Measurements from ENCODE around the gene MAP7.
"Not testable (repeated sequence)": the region's sequence is repeated elsewhere in the genome, so short reads cannot be mapped to it uniquely, and the experiment has no call there.

MAP7 gene

DNA sequence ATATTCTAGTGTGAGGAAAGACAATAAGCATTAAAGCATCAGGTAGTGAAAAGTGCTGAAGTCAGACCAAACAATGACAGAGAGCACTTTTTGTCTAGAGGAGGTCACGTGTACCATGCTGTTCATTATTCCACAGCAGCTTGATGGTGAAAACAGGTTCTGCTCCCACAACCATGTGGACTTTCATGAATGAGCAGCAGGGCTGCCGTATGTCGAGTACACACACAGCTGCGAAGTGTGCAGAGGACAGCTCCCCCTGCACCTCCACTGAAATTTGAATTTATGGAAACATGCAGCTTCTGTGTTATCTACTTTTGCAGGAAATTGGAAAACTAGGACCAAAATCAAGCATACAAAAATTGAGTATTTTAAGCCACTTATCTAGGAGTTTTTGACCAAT lies 85.3 kb downstream of the MAP7 start:
- DNase-seq = no peak

DNA sequence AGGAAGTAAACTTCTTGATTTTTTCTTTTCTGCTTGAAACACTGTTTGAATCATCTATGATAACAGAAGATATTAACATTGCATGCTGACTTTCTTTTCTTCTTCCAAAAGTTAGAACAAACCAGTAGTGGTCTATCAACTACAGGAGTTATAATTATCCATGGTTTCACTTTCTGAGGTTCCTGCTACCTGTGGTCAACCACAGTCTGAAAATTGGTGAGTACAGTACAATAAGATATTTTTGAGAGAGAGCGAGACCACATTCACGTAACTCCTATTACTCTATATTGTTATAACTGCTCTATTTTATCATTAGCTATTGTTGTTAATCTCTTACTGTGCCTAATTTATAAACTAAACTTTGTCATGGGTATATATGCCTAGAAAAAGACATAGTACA lies 86.1 kb downstream of the MAP7 start:
- no peak for DNase-seq

DNA sequence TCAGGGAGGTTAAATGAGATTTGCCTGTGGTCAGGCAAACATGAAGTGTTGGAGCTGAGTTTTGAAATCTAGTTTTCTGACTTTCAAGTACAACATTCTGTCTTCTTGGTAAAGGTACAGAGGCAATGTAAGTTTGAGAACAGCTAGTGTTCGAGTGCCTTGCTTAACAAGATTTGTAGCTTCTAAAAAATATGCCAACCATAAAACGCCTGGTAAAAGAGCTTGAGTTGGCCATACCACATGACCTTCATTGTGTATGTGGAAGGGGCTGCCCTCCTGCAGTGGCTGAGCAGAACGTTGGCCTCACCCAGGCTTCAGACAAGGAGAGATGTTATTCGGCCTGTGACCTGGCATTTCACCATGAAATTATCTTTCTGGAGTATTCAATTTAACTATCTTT lies 86.5 kb downstream of the MAP7 start:
- no peak for DNase-seq

DNA sequence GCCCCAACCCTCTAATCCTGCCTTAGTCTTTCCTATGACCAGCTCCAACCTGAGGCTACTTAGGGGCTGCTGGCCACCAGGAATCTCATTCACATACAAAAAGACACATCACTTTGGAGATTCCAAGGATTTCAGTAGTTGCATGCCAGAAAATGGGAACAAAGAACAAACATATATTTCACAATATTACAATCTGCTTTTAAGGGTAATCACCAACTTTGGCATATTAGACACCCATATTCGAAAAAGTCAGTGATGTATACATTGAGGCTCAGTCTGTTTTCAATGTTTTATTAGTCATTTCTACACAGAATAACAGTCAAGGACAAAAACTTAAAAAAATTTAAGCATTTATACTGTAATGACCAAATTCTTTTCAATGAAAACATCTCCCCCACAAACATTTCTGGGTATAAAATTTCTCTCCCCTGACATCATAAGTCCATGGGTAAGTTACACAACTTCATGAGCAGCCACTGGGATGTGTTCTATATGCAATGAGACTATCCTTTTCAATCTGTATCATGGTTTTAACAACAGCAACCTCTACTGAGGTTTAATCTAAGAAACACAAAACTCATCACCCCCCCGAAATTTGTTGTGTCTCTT lies 103.5 kb downstream of the MAP7 start:
- DNase-seq = no peak

DNA sequence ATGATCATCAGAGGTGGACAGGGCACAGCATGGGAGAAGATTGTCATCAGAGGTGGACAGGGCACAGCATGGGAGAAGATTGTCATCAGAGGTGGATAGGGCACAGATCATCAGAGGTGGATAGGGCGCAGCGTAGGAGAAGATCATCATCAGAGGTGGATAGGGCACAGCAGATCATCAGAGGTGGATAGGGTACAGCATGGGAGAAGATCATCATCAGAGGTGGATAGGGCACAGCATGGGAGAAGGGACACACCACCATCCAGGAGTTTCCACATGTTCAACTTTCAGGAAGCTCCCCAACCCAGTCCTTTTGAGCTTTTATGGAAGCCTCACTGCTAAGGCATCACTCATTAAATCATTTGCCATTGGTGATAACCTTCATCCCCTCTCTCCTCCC lies 104.1 kb downstream of the MAP7 start:
- no peak for DNase-seq

DNA sequence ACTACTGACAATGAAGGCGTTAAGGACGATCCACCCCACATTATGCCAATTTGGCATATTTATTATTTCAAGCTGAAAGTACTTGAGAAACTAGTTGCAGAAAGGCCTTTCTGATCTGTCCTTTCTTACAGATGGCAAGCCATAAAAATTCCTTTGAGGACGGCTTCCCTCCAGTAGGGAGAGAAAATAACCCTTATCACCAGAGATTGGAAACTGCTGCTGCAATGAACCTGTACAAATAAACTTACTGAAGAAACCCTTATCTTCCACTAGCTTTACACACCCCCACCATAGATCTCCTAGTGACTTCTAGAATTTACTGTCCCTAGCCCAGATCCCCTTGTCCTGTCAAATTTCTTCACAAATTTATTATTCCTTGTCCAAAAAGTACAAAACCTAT lies 105.2 kb downstream of the MAP7 start:
- DNase-seq = no peak

DNA sequence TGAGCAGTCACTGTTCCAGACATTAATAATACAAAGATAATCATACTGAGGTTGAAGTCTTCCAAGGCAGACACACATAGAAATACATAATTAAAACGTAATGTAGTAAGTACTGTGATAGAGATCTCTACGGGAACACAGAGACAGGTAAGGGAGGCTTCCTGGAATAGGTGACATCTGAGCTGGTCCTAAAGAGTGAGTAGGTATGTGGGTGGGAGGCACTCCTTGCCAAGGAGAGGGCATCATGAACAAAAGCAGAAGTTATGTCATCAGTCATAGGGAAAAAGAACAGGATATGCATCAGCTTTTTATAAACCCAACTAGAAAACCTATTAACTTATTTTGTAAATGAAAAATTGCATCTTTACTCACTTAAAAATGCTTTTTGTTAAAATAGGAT lies 110.0 kb downstream of the MAP7 start:
- DNase-seq = no peak

DNA sequence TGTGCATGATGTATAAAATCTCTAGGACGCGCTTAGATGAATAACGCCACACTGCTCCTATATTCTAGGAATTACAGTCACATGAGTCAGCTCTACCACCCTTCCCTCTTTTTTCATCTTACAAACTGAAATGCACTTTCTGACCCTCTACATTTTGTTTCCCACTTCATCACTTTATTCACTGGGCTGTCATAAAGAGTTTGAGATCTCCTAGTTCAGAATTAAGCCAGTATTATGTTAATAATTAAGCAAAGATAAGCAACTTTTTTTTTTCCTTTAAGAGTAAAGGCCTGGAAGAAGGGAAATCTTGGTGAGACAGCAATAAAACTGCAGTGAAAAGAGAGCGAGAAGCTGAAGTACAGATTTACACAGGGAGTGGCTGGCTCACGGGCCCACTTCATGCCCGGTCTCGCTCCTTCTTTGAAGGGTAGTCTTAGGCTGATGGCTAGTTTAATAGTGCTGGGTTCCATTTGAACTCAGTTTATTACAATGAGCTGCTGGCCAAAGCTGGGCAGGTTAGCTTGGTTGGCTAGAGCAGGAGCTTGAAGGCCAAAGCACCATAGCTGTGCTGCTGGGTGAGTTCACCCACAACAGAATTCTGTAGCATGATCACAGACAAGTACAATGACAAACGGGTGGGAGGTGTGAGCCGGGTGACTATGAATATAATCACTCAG lies 110.6 kb downstream of the MAP7 start:
- DNase-seq = no peak

DNA sequence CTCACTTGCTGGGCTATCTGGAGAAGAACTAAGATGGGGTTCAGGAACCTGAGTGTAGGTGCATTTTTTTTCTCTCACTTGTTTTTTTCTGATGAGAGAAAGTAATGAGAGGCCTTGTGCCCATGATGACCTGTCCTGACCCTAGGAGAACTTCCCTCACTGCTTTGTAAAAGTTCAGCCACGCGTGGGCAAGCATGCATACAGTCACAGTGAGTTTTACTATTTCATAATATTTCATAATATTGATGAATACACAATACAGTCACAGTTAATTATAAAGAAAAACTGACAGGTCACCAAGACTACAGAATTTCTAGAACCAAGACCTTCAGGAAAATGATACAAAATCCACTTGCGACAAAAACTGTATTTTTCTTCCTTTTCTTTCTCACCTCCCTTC lies 111.8 kb downstream of the MAP7 start:
- DNase-seq = no peak

DNA sequence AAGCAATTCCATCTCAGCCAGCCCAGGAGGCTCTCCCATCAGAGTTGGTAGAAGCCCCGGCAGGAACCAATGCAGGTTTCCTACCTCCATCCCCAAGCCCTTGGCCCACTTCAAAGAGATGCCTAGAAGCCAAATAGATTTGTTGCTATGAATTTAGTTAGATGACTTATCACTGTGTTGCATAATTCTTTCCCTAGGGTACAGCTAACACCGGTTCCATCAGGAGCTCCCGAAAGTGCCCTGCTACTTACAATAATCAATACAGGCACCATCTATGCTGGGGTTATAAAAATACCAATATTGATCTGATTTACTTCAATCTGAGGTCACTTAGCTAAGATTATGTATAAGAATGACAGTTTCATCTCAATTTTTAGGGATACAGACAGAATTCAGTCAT lies 113.0 kb downstream of the MAP7 start:
- no peak for DNase-seq

DNA sequence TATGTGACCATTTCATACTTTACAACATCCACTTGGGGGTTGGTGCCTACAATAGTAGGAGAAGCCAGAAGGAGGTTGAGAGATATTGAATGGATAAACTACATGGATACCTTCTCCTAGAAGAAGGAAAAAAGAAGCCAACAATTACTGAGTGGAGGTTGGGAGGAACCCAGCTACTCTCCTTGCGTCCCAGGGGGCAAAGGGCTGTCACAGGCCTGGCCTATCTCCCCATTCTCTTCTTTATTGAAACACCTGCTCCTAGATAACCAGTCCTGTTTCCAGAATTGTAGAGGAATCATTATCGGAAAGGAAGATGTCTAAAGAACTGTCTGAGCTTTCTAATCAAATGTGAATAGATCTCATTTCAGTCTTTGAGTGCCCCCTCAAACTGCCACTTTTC lies 115.1 kb downstream of the MAP7 start:
- no peak for DNase-seq

DNA sequence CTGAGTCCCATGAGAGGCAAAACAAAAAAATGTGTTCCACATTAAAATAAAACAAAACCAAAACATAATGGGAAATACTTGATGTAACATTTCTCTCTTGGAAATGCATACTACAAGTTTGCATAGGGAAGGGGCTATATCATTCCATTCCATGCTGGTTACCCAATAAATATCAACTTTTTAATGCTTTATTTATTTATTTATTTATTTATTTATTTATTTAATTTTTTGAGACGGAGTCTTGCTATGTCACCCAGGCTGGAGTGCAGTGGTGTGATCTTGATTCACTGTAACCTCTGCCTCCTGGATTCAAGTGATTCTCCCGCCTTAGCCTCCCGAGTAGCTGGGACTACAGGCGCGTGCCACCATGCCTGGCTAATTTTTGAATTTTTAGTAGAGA lies 118.9 kb downstream of the MAP7 start:
- not testable (repeated sequence) for DNase-seq

DNA sequence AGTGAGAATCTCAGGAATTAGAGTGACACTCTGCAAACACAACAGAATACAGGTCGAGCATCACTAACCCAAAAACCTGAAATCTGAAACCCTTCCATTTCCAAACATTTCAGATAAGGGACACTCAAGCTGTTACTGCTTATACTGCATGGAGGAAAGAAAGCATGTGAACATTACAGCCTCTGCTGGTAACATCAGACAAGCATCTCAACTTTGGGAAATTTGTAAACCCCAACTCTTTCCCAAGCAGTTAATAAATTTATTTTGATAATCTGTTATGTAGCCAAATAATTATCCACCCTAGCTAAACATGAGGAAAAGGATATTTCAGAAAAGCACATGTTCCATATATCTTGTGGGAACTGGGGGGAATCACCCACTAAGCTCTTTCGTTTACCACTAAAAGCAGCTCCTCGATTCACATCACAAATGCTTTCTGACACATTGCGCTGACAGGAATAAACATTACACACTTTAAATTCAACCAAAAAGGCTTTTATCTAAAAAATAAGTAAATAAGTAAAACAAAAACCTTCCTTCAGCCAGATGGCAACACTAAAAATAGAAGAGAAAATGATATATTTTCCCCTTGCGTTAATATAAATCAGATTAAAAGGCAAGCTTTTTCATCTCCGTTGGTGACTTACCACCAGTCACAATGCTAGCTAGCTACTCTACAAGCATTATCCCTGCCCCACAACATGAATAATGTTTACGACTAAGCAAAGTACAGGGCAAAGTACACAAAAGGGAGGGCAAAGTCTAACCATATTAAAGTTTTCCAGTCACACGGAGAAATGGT lies 120.8 kb downstream of the MAP7 start:
- DNase-seq = no peak

DNA sequence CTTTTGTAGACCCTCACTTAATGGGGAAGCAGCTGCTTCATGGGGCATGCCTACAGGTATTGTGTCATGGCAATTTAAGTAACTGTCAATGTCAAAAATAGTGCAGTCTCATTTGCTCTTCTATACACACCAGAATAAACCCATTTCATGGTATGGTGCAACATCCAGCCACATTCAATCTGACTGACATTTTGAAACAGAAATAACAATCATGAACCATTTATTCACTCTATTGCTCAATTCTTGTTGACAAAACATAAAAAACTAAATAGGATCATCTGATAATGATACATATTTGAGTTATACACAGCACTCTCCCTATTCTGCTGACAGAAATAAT lies 122.9 kb downstream of the MAP7 start:
- DNase-seq = no peak

DNA sequence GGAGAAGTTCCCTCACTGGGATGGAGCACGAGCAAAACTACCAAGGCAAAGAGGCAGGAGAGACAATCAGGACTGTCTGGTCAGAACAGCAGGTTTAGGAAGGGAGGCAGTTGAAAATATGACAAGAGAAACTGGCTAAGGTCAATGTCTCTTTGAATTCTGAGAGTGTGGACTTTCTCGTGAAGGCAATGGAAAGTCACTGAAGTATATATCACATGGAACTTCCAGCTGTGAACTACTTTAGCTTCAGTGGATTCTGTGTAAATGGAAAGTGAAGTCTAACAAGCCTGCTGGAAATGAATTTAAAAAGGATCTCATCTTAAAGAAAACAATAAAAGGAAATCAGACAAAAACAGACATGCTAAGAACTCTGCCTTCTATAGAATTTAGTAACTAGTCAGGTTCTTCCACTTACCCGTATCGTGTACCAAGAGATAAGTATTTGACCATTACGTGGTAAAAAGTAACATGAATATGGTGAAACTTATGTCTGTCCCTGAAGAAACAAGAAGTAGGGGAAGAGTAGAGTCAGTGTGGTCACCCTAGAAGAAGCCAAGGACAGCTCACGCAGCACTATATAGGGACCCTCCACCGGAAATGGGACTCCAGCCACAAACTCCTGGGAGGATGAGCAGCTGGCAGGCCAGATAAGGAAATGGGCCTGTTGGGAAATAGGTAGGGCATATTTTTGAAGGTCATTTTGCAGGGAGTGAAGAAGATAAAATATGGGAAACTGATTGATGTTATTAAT lies 123.4 kb downstream of the MAP7 start:
- no peak for DNase-seq

DNA sequence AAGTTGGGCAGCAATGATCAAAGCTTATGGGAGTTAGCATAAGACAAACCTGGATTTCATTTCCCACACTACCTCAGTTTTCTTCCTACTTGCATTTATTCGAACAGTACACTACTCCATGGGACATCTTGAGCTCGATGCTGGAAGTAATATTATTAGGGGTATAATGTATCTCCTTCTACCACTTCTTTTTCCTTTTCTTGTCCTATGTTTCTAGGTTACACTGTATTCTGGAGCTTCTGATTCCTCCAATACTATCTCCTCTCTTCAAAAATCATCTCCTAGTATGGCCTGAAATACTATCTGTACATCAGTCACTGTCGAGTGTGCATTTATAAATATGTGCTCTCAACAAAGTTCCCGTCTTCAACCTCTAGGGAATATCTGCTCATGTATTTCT lies 124.4 kb downstream of the MAP7 start:
- DNase-seq = no peak

DNA sequence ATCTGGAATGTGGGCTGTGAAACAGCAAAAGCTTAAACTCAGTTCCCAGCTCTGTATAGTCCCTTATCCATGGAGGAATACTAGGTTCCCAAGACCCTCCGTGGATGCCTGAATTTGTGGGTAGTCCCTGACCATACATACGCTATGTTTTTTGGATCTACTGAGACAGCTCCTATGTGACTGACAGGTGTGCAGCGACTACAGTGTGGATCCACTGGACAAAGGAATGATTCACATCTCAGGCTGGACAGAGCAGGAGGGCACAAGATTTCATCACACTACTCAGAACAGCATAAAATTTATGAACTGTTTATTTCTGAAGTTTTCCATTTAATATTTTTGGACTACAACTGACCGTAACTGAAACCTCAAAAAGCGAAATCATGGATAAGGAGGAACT lies 125.3 kb downstream of the MAP7 start:
- no peak for DNase-seq

DNA sequence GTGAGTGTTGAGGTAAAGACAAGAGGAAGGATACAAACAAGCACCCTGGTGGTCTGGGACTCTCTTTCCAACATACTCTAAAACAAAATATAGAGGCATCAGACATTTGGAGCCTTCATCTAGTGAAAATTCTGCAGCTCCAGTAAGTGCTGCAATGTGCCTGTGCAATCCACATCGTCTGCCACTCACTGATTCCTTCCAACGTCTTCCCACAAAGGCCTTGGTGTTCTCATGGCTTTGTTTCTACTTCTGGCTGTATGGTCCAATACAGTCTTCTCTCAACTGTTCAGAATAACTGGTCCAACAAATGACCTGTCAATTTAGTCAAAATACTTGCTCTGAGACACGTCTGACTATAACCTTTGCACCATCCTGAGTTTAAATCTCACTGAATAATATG lies 125.8 kb downstream of the MAP7 start:
- no peak for DNase-seq

DNA sequence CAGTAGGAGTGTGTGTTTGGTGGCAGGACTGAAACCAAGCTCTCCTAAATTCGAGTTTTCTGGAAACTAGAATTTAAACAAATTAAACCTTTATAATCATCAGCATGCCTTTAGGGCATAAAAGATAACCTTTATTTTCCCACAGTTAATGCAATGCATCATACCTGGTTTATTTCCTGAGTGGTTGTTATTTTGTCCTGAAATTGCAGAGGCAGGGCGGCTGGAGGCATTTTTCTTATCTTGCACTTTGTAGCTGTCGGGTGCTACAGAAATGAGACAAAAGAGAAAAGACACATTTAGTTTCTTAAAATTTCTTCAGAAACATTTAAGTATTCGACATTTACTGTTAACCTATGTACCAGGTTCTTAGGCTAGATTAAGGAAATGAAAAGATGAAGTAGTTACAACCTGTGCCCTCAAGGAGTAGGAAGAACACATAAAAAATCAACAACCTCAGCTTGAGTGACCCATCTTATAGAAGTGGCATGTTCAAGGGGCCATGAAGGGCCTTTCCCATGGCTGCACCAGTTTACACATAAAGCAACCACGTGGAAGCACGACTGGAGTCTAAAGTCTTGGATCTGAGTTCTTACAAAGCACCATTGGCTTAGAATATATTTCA lies 128.6 kb downstream of the MAP7 start:
- no peak for DNase-seq

DNA sequence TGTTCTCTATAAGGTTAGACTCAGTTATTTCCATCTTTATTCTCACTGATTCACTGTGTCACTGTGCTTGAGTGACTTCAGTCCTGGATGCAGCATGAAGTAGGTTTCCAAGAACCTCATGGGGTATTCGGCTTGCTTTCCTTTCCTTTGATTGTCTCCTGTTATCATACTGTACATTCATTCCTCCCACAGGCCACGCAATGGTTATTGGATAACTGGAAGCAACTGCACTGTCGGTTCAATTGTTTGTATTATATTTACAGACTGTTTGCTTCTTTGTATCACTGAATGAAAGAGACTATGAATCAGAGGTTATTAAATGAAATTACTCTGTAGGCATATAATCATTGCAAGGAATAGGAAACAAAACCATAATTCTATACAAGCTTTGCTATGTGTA lies 129.4 kb downstream of the MAP7 start:
- DNase-seq = no peak

DNA sequence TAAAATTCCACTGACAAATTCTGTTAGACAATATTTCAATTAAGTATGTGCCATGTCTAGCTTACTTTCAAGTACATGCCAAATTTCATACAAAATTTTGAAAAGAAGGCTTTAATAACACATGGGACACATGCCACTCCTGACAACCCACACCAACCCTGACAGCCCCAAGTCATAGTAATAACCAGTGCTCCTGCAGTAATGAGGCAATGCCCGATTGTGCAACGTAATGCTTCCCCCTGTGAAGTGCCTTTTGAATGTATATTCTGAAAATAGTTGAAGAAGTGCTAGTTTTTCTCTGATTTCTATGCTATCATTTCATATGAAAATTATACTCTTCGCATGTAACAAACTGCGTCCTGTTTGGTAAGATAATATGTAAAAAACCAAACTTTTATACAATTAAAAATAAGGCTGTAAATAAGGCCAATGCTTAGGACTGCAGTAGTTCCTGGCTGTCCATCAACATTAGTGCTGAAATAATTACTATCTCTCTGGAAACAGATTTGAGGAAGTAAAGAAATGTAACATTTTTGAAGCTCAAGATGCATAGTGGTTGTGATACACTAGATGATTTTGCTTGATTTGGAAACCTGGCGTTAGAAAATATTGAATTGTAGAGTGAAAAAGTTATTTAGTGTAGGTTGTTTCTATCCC lies 134.7 kb downstream of the MAP7 start:
- no peak for DNase-seq

DNA sequence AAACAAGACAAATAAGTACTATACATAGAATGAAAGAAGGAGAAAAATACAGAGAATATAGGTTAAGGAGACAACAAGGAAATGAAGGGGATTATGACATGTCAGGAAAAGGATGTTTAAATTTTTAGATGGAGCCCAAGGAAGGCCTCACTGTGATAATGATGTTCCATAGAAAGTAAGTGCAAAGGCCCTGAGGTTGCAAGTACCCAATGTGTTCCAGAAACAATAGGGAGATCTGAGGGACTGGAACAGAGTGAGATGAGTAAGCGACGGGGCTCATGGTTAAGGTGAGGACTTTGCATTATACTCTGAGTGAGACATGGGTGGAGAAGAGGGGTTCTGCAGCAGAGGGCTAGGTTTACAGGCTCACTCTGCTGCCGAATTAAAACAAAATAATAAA lies 137.8 kb downstream of the MAP7 start:
- DNase-seq = no peak
